GM19025 (cell line): ENCODE results near the gene DYNLT1.
A peak's percentile ranks its signal among the peaks of the same experiment; 100 is the strongest.
"Not testable (repeated sequence)": the region's sequence is repeated elsewhere in the genome, so short reads cannot be mapped to it uniquely, and the experiment has no call there.

Experiments used
- ATAC-seq: cut with Tn5 transposase; IDR thresholded peaks from one replicate; pipeline ENCODE4 v1.9.1; 2021; ENCODE audit warnings: mild to moderate bottlenecking, low read depth, moderate library complexity; ENCODE audit not compliant: unreplicated experiment

The DYNLT1 gene

GRCh38 chr6:158644231-158645063 is at the start of gene DYNLT1:
Gene DYNLT1 (minus strand): TSS chr6:158644743. CDS start chr6:158644708, 35 bp downstream.
- peak; percentile 51 for ATAC-seq

- ATAC-seq = no peak
Measured at GRCh38 chr6:158688860-158689259, 44.3 kb upstream of the DYNLT1 start.

GRCh38 chr6:158687506-158687905 is 43.0 kb upstream of the DYNLT1 start:
- ATAC-seq = no peak

GRCh38 chr6:158686791-158687381 is 42.3 kb upstream of the DYNLT1 start:
- no peak for ATAC-seq

- no peak for ATAC-seq
Measured at GRCh38 chr6:158686311-158686710, 41.8 kb upstream of the DYNLT1 start.

GRCh38 chr6:158684745-158685324 is 40.3 kb upstream of the DYNLT1 start:
- no peak for ATAC-seq

- ATAC-seq = no peak
Measured at GRCh38 chr6:158684311-158684710, 39.8 kb upstream of the DYNLT1 start.

GRCh38 chr6:158680481-158680880 is 35.9 kb upstream of the DYNLT1 start:
- no peak for ATAC-seq

GRCh38 chr6:158680015-158680414 is 35.5 kb upstream of the DYNLT1 start:
- ATAC-seq = no peak

GRCh38 chr6:158677906-158678578 is 33.5 kb upstream of the DYNLT1 start:
- no peak for ATAC-seq

GRCh38 chr6:158677094-158677493 is 32.6 kb upstream of the DYNLT1 start:
- not testable (repeated sequence) for ATAC-seq

GRCh38 chr6:158674342-158675131 is 30.0 kb upstream of the DYNLT1 start:
- no peak for ATAC-seq

- ATAC-seq = no peak
Measured at GRCh38 chr6:158672726-158673125, 28.2 kb upstream of the DYNLT1 start.

- ATAC-seq = not testable (repeated sequence)
Measured at GRCh38 chr6:158672119-158672518, 27.6 kb upstream of the DYNLT1 start.

GRCh38 chr6:158669145-158670035 is 24.8 kb upstream of the DYNLT1 start:
- ATAC-seq = no peak

- ATAC-seq = no peak
Measured at GRCh38 chr6:158668707-158669103, 24.2 kb upstream of the DYNLT1 start.

- no peak for ATAC-seq
Measured at GRCh38 chr6:158667360-158667981, 22.9 kb upstream of the DYNLT1 start.

GRCh38 chr6:158666628-158667359 is 22.3 kb upstream of the DYNLT1 start:
- no peak for ATAC-seq
